GM12875 (cell line): ENCODE data around the gene ZNF469.

ENCODE experiments used
- H3K4me3 ChIP-seq: one replicate; pipeline ENCODE4 v1.5.1; 2011; ENCODE audit warnings: low read depth, low read length, control low read depth
- TF ChIP-seq, protein P1 (sequence below): IDR thresholded peaks from 2 replicates; pipeline ENCODE4 v1.5.1; 2011; ENCODE audit warnings: low read depth, mild to moderate bottlenecking, control low read depth, inconsistent platforms, low read length, moderate library complexity, borderline replicate concordance; ENCODE audit not compliant: insufficient read depth

The ZNF469 gene

DNA sequence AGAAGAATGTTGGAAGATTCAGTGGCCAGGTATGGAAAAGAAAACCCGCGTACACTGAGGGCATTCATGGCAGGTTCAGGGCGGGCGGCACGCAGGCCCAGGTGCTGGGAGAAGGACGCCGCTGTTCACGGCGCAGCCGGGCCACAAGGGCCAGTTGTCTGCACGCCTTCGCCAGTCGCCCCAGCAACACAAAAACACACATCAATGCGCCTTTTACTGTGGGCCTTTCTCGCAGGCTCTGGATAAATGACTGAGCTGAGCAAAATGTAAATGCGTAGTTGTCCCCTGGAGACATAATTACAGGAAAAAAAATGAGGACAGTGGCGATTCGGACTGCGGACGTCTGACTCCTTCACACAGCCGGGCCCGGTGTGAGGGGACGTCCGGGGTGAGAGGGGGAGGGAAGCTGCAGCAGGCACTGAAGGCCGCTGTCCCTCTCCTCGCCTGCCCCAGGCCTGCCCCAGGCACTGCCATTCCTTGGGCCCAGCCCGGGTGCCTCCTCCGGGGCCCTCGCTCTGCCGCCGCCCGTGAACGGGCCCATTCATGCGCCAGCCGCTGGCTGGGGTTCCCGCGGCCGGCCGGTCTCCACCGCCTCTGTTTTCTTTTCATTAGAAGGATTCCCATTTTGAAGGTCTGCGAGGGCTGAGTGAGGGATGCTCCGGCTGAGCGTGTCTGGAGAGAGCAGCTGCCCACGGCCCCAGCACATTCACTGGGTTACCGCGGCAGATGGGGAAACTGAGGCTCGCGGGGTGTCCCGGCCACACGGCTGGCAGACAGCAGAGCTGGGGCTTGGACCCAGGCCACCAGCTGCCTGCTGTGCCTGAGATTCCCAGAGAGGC, 6.5 kb upstream of the ZNF469 start:
- TF ChIP-seq, protein P1, sequence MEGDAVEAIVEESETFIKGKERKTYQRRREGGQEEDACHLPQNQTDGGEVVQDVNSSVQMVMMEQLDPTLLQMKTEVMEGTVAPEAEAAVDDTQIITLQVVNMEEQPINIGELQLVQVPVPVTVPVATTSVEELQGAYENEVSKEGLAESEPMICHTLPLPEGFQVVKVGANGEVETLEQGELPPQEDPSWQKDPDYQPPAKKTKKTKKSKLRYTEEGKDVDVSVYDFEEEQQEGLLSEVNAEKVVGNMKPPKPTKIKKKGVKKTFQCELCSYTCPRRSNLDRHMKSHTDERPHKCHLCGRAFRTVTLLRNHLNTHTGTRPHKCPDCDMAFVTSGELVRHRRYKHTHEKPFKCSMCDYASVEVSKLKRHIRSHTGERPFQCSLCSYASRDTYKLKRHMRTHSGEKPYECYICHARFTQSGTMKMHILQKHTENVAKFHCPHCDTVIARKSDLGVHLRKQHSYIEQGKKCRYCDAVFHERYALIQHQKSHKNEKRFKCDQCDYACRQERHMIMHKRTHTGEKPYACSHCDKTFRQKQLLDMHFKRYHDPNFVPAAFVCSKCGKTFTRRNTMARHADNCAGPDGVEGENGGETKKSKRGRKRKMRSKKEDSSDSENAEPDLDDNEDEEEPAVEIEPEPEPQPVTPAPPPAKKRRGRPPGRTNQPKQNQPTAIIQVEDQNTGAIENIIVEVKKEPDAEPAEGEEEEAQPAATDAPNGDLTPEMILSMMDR: no peak
- no peak overlapping the region for H3K4me3 ChIP-seq

- TF ChIP-seq, protein P1: no peak
These were observed 5.7 kb upstream of the ZNF469 start for GRCh38 chr16:88376835-88377726.

GRCh38 chr16:88377961-88378360, 4.8 kb upstream of the ZNF469 start:
- no peak overlapping the region for H3K4me3 ChIP-seq
- TF ChIP-seq, protein P1: no peak

More at GRCh38 chr16:88376835-88377726, 5.7 kb upstream of the ZNF469 start:
- no peak overlapping the region for H3K4me3 ChIP-seq

DNA sequence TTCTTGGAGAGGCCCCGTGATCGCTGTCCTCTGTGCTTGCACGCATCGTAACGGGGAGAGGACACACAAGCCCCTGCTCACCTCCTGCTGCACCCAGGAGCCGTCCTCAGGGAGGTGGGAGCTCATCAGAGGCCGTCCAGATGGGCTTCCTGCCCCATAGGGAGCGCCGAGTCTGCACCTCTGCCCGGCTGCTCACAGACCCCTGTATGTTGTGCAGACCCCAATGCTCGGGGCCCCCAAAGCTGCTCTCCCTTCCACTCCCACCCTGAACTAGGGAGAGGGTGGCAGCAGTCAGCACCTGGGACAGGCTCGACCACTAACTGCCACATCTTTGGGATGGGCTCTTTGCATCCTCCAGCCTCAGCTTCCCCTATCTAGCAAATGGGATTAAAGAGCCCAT, 4.4 kb upstream of the ZNF469 start:
- TF ChIP-seq, protein P1: no peak

GRCh38 chr16:88378836-88379693, 3.7 kb upstream of the ZNF469 start:
- TF ChIP-seq, protein P1: no peak

More for the DNA sequence above, 4.4 kb upstream of the ZNF469 start:
- H3K4me3 ChIP-seq: no peak overlapping the region

GRCh38 chr16:88379694-88380040, 3.1 kb upstream of the ZNF469 start:
- TF ChIP-seq, protein P1: no peak
- no peak overlapping the region for H3K4me3 ChIP-seq

More at GRCh38 chr16:88378836-88379693, 3.7 kb upstream of the ZNF469 start:
- no peak overlapping the region for H3K4me3 ChIP-seq
